Thyroid gland (tissue), 4 donors: Measurements from ENCODE around the gene URM1.

ENCODE experiments used
- CTCF ChIP-seq, 6 experiments: fragments of 200-600 bp in 3 of 6; fragments of 450-650 bp in 3 of 6; sonication (generic) in 3 of 6; IDR thresholded peaks; one replicate each; pipeline ENCODE4 v1.5.1; 2016 to 2019; ENCODE audit warnings: antibody characterized with exemption in 6 of 6, mild to moderate bottlenecking in 2 of 6, inconsistent platforms in 1 of 6, moderate library complexity in 1 of 6
- POLR2A ChIP-seq, 2 donors: fragments of 450-650 bp; IDR thresholded peaks; one replicate each; pipeline ENCODE4 v1.6.1; 2017; ENCODE audit warnings: antibody characterized with exemption in 2 of 2, mild to moderate bottlenecking in 2 of 2, moderate library complexity in 1 of 2

DNA sequence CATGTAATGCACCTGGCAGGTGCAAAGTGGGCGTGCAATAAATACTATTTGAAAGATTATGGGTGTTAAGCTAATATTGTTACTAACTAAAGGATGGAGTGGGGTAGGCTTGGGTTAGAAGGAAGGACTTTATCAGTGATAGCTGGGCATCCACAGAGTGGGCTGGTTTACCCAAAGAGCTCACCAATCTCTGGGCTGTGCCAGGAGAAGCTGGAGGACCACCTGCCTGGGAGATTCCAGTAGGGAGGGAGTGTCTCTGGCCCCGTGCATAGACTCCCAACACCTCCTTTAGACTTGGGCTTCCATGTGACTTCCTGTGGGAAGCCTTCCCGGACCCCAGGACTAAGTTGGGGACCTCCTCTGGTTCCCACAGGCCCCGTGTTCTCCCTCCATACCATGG, 5.6 kb upstream of the URM1 start:
- TF ChIP-seq CTCF (IDR thresholded peaks at IDR 0.05) (no peak), POLR2A (IDR thresholded peaks at IDR 0.05) (no peak)
